Lung (tissue), 12 donors: Measurements from ENCODE around the gene NANS. TPM values are rescaled to one million over a fixed set of nuclear protein-coding genes. Genes with fewer than 3 reads are reported as not detected.
"Not testable (repeated sequence)": the region's sequence is repeated elsewhere in the genome, so short reads cannot be mapped to it uniquely, and the experiment has no call there.

Source experiments
- ATAC-seq: fragments of 200-7000 bp; cut with Tn5 transposase; one replicate; pipeline ENCODE4 v1.9.1; 2020; ENCODE audit warnings: moderate number of reproducible peaks; ENCODE audit not compliant: insufficient read depth, low FRiP score
- DNase-seq, 3 donors: peaks; one replicate each; pipeline ENCODE4 v3.0.0-alpha.2; 2013 to 2017
- H3K27ac ChIP-seq, 2 donors: one replicate each; pipeline ENCODE4 v1.5.1; 2013; ENCODE audit warnings: mild to moderate bottlenecking in 2 of 2, moderate library complexity in 2 of 2, control low read depth in 1 of 2, inconsistent platforms in 1 of 2, low read depth in 1 of 2, low read length in 1 of 2
- H3K27me3 ChIP-seq, 3 donors: one replicate each; pipeline ENCODE4 v1.5.1; 2013; ENCODE audit warnings: low read length in 2 of 3; ENCODE audit not compliant: control insufficient read depth in 3 of 3, insufficient read depth in 3 of 3
- H3K36me3 ChIP-seq, 4 donors: one replicate each; pipeline ENCODE4 v1.5.1; 2013; ENCODE audit warnings: low read length in 4 of 4, mild to moderate bottlenecking in 1 of 4, moderate library complexity in 1 of 4; ENCODE audit not compliant: control insufficient read depth in 4 of 4, insufficient read depth in 4 of 4
- H3K4me1 ChIP-seq, 5 donors: one replicate each; pipeline ENCODE4 v1.5.1; 2013; ENCODE audit warnings: low read length in 5 of 5, mild to moderate bottlenecking in 2 of 5, moderate library complexity in 1 of 5; ENCODE audit not compliant: control insufficient read depth in 5 of 5, insufficient read depth in 5 of 5
- H3K4me3 ChIP-seq: one replicate; pipeline ENCODE4 v1.5.1; 2013; ENCODE audit warnings: mild to moderate bottlenecking, control low read depth, moderate library complexity
- H3K9ac ChIP-seq, 2 donors: one replicate each; pipeline ENCODE4 v1.5.1; 2013; ENCODE audit warnings: low read length in 2 of 2, control low read depth in 1 of 2; ENCODE audit not compliant: insufficient read depth in 1 of 2
- H3K9me3 ChIP-seq, 4 donors: one replicate each; pipeline ENCODE4 v1.5.1; 2013; ENCODE audit warnings: low read length in 3 of 4, mild to moderate bottlenecking in 1 of 4, moderate library complexity in 1 of 4; ENCODE audit not compliant: control insufficient read depth in 4 of 4, insufficient read depth in 3 of 4
- CTCF ChIP-seq: IDR thresholded peaks from 2 replicates; pipeline ENCODE4 v1.5.1; 2012; ENCODE audit warnings: mild to moderate bottlenecking; ENCODE audit errors: control extremely low read depth, extremely low read depth
- WGBS, 2 donors: extraction: QIAGEN DNeasy Blood & Tissue Kit; methylation state at CpG; one replicate each; pipeline ENCODE4 v1.1.7; 2013; 5-methylcytosine and 5-hydroxymethylcytosine counted together
- polyA plus RNA-seq, 2 donors: library from polyadenylated mRNA; stranded (reverse); fragments of 200-250 nt; gene quantifications; one replicate each; pipeline ENCODE4 v1.2.1, GENCODE V29; 2013
- total RNA-seq, 2 donors: library from RNA; depleted of rRNA in 1 of 2; stranded (reverse); fragments of >200 nt in 1 of 2; gene quantifications; one replicate each; pipeline ENCODE4 v1.2.1, GENCODE V29; 2014 to 2021
- donor health status: control.
- donor health status: control.
- donor health status: Bipolar disorder and iron deficiency.
- donor health status: healthy.
- donor health status: DM: yes; HTN: yes; CAD: no.

NANS gene
- total and polyA plus RNA-seq, 4 donors: 50.6 to 109 (median 74.4) TPM

- H3K4me3 ChIP-seq: no peak overlapping the region
- WGBS, 2 donors: 90 to 91% methylated on average over 2 of the region's 2 CpGs
- DNase-seq (no peak), ATAC-seq (no peak)
- TF ChIP-seq CTCF: no peak
- H3K9me3 ChIP-seq: peaks cover 0 to 4% (median 1%) of the 10 kb centered on the region in 4 donors
- H3K27me3 ChIP-seq: no peaks in the 10 kb centered on the region
- H3K36me3 ChIP-seq: peaks cover 0 to 13% (median 4%) of the 10 kb centered on the region in 4 donors
- no peak overlapping the region for H3K27ac ChIP-seq
- H3K9ac ChIP-seq: no peak overlapping the region
- peaks cover 0 to 7% (median 0%) of the 10 kb centered on the region in 5 donors for H3K4me1 ChIP-seq
These were observed 51.4 kb downstream of the NANS start for GRCh38 chr9:98107926-98108325.

GRCh38 chr9:98108531-98109031, 52.0 kb downstream of the NANS start:
- Histone ChIP-seq H3K27me3 (no peaks in the 10 kb centered on the region), H3K9me3 (peaks cover 0 to 4% (median 1%) of the 10 kb centered on the region in 4 donors), H3K4me3 (no peak overlapping the region), H3K4me1 (peaks cover 0 to 7% (median 0%) of the 10 kb centered on the region in 5 donors), H3K27ac (peak overlapping the region in 1 of 2 donors; percentile 76), H3K9ac (no peak overlapping the region), H3K36me3 (peaks cover 0 to 13% (median 4%) of the 10 kb centered on the region in 4 donors)
- WGBS, 2 donors: 59 to 68% methylated on average over 5 of the region's 5 CpGs
- TF ChIP-seq CTCF: no peak
- ATAC-seq (peak; percentile 51), DNase-seq (no peak)

GRCh38 chr9:98109052-98109451, 52.5 kb downstream of the NANS start:
- Histone ChIP-seq H3K36me3 (peaks cover 0 to 13% (median 4%) of the 10 kb centered on the region in 4 donors), H3K9me3 (peaks cover 0 to 4% (median 1%) of the 10 kb centered on the region in 4 donors), H3K4me3 (no peak overlapping the region), H3K4me1 (peaks cover 0 to 7% (median 0%) of the 10 kb centered on the region in 5 donors), H3K27ac (peak overlapping the region in 1 of 2 donors; percentile 79), H3K9ac (no peak overlapping the region), H3K27me3 (no peaks in the 10 kb centered on the region)
- no peak for TF ChIP-seq CTCF
- DNase-seq: no peak
- 55 to 62% methylated on average over 3 of the region's 3 CpGs for WGBS, 2 donors
- ATAC-seq: no peak

- H3K4me3 ChIP-seq: not testable (repeated sequence)
These were observed 60.6 kb downstream of the NANS start for GRCh38 chr9:98117097-98117496.

More at GRCh38 chr9:98117097-98117496, 60.6 kb downstream of the NANS start:
- not testable (repeated sequence) for H3K9ac ChIP-seq, H3K27me3 ChIP-seq, H3K36me3 ChIP-seq, H3K27ac ChIP-seq, DNase-seq, ATAC-seq, H3K9me3 ChIP-seq
- WGBS, 2 donors: 95 to 98% methylated on average over 6 of the region's 6 CpGs
- peaks cover 0 to 13% (median 0%) of the 10 kb centered on the region in 5 donors for H3K4me1 ChIP-seq
